Activated CD8-positive, alpha-beta memory T cell treated with anti-CD3 and anti-CD28 coated beads, Interleukin-2, amount 50 U/mL, for 48 hours (primary cell): Measurements from ENCODE around the gene PHF2.

Experiments
- DNase-seq: peaks from one replicate; pipeline ENCODE4 v3.0.0-alpha.2; 2020

PHF2 gene

GRCh38 chr9:93576258-93577077, at the start of gene PHF2:
Gene PHF2, plus strand, starts transcription at chr9:93576584. Its CDS starts 190 bp downstream, at chr9:93576774.
- DNase-seq = peak; percentile 71

DNA sequence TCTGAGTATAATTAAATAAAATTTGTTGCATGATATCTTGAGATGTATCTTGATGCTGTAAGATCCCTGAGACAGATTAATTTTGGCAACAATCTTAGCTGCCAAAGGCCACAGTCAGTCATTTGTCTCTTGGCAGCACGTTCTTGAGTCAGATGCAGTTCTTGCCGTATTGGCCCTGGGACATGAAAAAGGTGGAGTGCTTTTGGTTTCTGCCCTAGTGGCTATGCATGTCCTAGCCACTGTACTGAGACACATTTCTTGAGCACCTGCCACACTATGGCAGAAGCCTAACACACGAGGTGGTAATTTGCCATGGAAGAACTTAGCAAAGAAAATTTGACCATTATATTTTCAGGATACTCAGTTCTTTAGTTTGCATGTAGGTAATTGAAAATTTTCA, 45.0 kb upstream of the PHF2 start:
- DNase-seq = no peak

DNA sequence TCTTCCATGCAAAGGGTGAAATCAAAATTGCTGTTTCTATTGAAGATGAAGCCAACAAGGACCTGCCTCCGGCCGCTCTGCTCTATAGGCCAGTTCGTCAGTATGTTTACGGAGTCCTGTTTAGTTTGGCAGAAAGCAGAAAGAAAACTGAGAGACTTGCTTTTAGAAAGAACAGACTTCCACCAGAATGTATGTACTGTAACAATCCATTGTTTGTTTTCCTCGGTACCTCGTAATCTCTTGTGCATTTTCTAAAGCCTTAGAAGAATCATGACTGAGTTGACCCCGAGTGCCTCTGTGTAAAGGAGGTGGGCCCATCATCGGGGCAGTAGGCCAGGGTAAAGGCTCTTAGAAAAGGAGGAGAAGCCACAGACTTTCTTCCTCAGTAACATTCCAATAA, 44.2 kb upstream of the PHF2 start:
- DNase-seq = no peak

GRCh38 chr9:93533863-93534262, 42.5 kb upstream of the PHF2 start:
- DNase-seq = no peak

GRCh38 chr9:93536167-93536566, 40.2 kb upstream of the PHF2 start:
- no peak for DNase-seq

GRCh38 chr9:93536874-93537273, 39.5 kb upstream of the PHF2 start:
- no peak for DNase-seq

DNA sequence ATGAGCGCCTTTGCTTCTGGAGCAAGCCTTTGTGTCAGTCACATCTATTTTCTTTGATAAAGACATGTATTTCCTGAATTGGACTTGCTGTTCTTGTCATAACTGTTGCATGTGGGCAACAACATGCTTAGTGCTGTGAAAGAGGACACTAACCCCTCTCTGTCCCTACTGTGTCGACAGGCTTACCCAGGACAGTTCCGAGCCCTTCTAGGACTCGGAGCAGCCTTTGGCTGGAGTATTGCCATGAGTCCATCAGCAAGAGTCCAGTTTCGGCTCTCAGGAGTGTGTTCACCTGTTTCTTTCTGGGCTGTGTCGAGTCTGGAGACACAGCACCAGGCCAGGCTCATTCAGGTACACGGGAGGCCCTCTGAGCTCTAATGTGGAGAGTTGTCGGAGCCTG, 36.1 kb upstream of the PHF2 start:
- DNase-seq = no peak

DNA sequence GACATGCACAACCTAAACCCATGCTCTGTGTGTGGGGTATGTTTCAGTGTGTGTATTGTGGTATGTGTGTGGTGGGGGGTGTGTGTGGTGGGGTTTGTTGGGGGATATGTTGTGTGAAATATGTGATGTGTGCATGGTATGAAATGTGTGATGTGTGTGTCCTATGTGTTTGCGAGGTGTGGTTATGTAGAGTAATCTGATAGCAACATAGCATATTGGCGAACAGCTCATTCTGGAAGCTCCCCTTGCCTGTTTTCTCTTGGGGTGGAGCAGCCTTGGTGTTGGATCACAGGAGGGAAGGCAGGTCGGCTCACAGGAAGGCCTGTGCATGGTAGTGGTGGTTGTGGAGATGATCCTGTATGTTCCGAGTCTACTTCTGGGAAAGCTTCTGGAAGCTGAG, 35.4 kb upstream of the PHF2 start:
- no peak for DNase-seq

DNA sequence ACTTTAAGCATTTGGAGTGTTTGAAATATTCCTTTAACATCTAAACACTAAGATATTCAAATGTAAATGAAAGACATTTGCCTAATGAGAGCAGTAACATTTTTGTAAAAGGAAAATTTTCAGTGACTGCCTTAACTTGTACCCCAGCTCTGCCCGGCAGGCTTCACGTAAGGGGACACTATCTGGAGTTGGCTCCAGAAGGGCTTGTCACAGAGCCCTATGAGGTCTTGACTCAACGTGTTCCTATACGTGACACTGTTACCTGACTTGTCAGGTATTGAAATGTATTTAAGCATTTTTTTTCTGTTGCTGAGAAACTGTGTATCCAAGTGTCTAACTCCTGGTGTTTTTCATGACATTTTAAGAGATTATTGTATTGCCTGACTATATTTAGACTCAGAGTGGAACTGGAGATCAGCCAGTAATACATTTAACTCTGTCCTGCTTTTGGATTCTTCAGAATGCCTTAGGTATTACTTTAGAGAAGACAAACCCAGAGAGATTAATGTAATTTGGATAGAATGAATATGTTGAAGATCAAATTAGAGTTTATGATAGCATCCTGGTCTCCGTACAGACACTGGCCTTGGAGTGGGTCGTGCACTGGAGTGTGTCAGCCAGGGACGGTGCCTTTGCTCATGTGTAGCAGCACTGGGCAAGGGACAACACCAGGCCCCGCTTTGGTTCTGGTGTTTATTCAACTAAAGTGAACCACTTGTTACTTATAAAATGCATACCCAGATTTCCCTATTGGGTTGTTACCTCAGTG, 34.6 kb upstream of the PHF2 start:
- no peak for DNase-seq

- DNase-seq = no peak
These were observed 33.3 kb upstream of the PHF2 start for GRCh38 chr9:93543117-93543516.

GRCh38 chr9:93546356-93546755, 30.0 kb upstream of the PHF2 start:
- DNase-seq = no peak

DNA sequence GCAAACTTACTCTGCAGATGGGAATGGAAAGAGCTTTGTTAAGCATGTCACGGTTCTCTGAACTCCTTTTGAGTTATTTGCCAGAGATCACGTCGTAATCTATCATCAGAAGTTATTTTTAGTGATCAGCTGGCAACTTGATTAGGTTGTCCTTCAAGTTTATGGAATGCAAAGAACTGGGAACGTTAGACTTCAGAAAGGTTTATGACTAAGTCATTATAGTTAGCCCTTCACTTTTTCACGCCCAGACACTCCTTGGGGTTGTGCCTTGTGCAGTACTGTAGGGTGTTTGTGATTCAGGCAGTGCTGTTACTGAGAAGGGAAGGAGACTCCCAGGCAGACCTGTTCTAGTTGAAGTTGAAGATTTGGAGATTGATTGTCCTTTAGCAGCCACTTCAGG, 26.8 kb upstream of the PHF2 start:
- DNase-seq = no peak

DNA sequence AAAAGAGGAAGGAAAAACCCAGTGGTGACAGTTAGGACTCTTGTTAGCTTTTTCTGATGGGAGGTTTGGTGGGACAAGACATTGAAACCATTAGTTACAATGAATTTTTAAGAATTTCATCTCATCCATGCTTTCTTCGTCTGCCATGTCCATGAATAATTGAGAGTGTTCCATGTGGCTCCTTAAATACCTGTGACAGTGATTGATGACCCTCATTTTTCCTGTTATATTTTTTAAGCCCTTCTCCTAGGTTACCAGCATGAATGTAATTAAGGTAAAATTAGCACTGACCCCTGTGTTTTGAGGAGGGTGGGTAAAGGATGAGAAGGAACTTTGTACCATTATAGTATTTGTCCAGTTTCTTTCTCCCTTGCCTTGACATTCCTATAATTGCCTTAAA, 23.5 kb upstream of the PHF2 start:
- DNase-seq = no peak

DNA sequence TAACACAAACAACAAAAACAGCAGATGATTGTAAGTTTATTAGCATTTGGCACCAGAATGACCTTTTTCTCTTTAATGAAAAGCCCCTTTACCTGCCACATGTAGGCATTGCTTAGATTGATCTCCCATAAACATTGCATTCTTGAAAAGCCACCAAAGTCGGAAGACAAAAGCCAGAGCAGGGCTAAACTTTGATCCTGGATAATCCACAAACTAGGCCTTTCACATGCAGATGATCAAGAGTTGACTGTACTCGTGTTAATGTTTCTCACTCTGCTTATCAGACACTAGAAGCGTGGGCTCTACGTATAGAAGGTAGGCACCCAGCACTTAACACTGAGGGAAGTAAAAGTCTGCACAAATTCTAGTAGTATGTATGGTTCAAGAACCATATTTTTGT, 21.0 kb upstream of the PHF2 start:
- no peak for DNase-seq

DNA sequence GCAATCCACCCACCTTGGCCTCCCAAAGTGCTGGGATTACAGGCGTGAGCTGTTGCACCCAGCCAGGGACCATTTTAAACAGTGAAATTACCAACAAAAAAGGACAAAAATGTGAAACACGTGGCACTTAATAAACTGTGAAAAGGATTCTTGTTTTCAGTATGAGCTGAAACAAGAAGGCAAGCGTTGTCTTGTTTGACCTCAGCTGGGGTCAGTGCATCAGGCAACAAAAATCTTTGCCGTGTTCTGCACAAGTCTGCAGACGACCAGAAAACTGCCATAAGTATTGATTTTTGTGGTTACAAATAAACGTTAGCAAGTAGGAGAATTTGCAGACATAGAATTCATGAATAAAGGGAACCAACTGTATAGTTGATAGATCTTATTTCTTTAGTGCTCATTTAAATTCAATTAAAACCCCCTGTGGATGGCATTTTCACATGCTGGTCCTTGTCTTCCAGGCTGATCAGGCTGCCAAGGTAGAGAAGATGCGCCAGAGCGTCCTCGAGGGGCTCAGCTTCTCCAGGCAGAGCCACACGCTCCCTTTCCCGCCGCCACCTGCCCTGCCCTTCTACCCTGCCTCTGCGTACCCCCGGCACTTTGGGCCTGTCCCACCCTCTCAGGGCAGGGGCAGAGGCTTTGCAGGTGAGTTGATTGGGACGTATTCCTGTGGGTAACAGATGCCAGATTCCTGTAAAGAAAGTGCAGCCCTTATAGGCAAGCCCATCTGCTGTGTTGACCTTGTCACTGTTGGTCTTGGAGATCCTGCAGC, 18.8 kb upstream of the PHF2 start:
- DNase-seq = no peak

GRCh38 chr9:93558503-93558902, 17.9 kb upstream of the PHF2 start:
- no peak for DNase-seq

DNA sequence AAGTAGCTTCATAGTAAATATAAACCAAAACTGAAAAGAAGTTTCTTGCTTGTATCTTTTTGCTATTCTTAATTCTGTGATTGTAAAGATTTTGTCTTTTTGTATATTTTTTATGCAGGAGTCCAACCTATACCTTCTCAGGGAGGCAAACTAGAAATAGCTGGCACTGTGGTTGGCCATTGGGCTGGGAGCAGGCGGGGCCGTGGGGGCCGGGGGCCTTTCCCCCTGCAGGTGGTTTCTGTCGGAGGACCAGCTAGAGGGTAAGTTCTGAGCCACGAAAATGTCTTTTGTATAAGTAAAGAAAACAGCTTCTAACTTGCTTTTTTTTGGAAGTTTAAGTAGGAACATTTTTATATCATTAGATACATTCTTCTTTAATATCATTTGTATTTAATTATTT, 15.4 kb upstream of the PHF2 start:
- DNase-seq = no peak

- DNase-seq = no peak
These were observed 14.2 kb upstream of the PHF2 start for GRCh38 chr9:93562157-93562556.

GRCh38 chr9:93565089-93565488, 11.3 kb upstream of the PHF2 start:
- DNase-seq = no peak

GRCh38 chr9:93566408-93567270, 9.7 kb upstream of the PHF2 start:
- peak; percentile 100 for DNase-seq

DNA sequence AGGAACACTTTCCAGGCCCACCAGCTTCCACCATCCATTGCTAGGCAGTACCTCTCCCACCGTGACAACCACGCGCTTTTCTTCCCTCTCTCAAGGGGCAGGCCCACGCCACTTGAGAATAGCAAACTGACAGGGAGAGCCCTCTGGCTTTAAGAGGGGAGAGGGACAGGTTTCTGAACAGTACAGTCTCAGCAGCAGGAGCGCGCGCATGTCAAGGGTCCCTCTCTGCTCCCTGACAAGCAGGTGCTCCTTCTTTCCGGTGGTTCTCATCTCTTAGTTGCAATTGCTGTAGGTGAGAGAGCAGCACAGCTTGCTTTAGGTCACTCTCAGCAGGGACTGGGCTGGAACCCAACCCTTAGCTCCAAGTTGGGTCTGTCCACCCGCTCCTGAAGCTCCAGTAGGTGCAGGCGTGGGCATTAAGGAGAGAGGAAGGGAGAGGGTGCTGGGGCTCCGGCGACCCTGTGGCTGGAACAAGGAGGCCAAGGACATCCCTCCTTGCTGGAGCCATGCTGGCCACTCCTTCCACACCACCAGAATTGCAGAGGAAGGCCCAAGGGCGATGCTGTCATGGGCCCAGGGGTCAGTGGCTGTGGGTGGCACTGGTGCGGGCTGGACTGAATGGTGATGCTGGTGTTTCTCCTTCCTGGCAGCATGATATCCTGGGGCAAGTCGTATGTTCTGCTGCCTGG, 9.0 kb upstream of the PHF2 start:
- no peak for DNase-seq

DNA sequence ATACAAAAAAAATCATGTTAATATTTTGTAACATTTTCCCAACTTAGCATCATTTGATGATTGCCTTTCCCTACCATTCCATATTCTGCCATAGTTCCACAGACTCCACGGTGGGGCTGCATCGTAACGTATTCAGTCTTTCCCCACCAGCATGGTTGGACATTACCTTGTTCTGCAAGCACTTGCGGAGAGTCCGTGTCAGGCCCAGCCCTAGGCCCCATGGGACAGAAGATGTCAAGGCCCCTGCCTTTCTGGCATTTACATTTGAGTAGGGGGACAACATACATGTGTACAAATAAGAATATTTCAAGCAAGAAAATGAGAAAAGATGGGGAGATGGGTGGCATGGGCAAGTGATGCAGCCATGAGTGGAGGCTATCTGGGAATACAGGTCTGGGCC, 8.2 kb upstream of the PHF2 start:
- DNase-seq = peak; percentile 46
